ENCODE results near the gene FRMD3. TPM values are rescaled to one million over a fixed set of nuclear protein-coding genes. Genes with fewer than 3 reads are reported as not detected.

Gene FRMD3
- total RNA-seq, 4 donors from 2014 or later = 2.2 to 5.8 (median 4.4) TPM

GRCh38 chr9:83557317-83557716 is 19.1 kb upstream of the FRMD3 start:
- no peak for DNase-seq (ENCODE audit: low spot score in 2 of 2)
- 93 to 94% methylated on average over 1 of the region's 1 CpG for WGBS, 2 donors
- H3K4me3 ChIP-seq (ENCODE audit: low read depth, poor library complexity, severe bottlenecking) = no peak overlapping the region
- no peak for TF ChIP-seq CTCF (IDR thresholded peaks at IDR 0.05)
- TF ChIP-seq POLR2A (IDR thresholded peaks at IDR 0.05) = no peak
- intact Hi-C loops (cut with DNase I; ENCODE audit: low total_unique reads) = no loop called here

DNA sequence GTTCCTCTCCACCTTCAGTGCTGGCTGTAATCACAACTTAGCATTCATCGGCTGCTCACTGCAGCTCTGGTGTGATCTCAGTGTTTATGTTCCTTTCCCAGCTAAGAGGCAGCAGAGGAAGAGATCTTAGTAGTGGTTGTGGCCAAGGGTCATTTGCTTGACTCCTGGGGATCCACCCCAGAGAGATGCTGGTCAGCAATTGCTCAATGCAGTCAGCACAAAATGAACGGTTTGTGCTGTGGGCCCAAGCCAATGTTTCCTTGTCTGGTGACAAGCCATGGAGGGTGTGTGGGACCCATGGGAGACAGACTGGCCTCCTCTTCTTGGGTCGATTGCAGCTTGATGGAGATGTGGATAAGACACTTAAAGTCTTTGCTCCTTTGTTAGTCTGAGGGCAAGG is 16.1 kb upstream of the FRMD3 start:
- intact Hi-C loops (cut with DNase I; ENCODE audit: low total_unique reads) = no loop called here
- TF ChIP-seq POLR2A (IDR thresholded peaks at IDR 0.05) (no peak), CTCF (IDR thresholded peaks at IDR 0.05) (no peak)
- WGBS, 2 donors = 68 to 80% methylated on average over 3 of the region's 3 CpGs
- H3K4me3 ChIP-seq (ENCODE audit: low read depth, poor library complexity, severe bottlenecking) = no peak overlapping the region
- no peak for DNase-seq (ENCODE audit: low spot score in 2 of 2)

DNA sequence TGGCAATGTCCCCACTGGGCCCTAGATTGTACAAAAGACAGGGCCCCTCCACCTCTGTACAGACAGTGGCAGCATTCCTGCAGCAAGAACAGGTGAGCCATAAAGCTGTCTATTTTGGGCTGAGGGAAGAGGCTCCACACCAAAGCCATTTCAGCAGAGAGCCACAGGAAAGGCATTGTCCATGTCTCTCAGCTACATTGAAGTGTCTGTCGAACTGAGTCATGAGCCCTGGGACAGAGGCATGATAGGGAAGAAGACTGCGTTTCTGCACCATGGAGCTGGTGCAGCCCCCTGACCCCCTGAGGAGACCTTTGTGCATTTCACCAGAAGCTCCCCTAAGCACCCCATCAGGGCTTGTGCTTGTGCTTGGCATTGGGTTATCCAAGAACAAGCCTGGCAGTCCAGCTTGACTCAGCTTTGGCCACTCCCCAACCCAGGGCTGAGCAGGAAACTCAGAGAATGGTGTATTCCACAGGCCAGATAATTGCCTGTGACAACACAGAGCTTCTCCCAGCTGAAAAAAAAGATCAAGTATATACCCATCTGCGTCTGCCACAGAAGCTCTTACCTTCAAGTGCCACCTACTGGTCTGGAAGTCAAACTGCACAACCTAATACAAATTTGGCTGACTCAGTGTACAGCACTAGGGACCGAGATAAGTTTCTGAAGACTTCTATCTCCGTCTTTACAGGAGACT is 5.9 kb upstream of the FRMD3 start:
- no peak overlapping the region for H3K4me3 ChIP-seq (ENCODE audit: low read depth, poor library complexity, severe bottlenecking)
- intact Hi-C loops (cut with DNase I; ENCODE audit: low total_unique reads) = loop anchor here (5.0 kb wide), 1 partner anchor 212 kb away; no protein-coding TSS in a partner anchor
- WGBS, 2 donors = 41 to 46% methylated on average over 5 of the region's 5 CpGs
- TF ChIP-seq CTCF (IDR thresholded peaks at IDR 0.05) (peak in 1 of 3 donors; percentile 26), POLR2A (IDR thresholded peaks at IDR 0.05) (no peak)
- DNase-seq (ENCODE audit: low spot score in 2 of 2) = no peak

DNA sequence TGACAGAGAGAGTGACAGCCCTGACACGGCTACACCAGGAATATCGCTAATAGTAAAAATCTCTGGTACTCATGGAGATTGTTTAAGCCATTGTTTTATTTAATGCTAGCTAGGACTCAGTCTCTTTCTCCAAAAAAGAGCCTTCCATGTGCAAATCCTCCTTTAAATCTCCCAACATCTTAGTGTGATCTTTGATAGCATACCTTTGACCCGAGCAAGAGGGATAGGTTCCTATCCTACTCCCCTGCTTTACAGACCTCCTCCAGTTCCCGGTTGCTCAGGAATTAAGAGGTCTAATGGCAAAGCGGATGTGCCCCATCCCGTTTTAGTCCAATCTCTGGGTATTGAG is 663 bp upstream of the FRMD3 start:
- TF ChIP-seq POLR2A (IDR thresholded peaks at IDR 0.05) (no peak), CTCF (IDR thresholded peaks at IDR 0.05) (no peak)
- intact Hi-C loops (cut with DNase I; ENCODE audit: low total_unique reads) = no loop called here
- no peak for DNase-seq (ENCODE audit: low spot score in 2 of 2)
- 34 to 40% methylated on average over 6 of the region's 6 CpGs for WGBS, 2 donors
- H3K4me3 ChIP-seq (ENCODE audit: low read depth, poor library complexity, severe bottlenecking) = peak overlapping the region; percentile 31

- 3 to 4% methylated on average over 25 to 47 of the region's 63 CpGs for WGBS, 2 donors
- TF ChIP-seq CTCF (IDR thresholded peaks at IDR 0.05) (no peak), POLR2A (IDR thresholded peaks at IDR 0.05) (no peak)
- H3K4me3 ChIP-seq (ENCODE audit: low read depth, poor library complexity, severe bottlenecking) = peak overlapping the region; percentile 16
- intact Hi-C loops (cut with DNase I; ENCODE audit: low total_unique reads) = no loop called here
- DNase-seq (ENCODE audit: low spot score in 2 of 2) = no peak
These were observed 650 bp downstream of the FRMD3 start for GRCh38 chr9:83537331-83538171.

All from lower leg skin (tissue), 4 donors.